Gastroesophageal sphincter (tissue), 4 donors: ENCODE data around the gene CHAC1. TPM values are rescaled to one million over a fixed set of nuclear protein-coding genes. Genes with fewer than 3 reads are reported as not detected.

ENCODE experiments used
- ATAC-seq: fragments of 150-250 bp; one replicate; pipeline ENCODE4 v1.9.1; 2016; ENCODE audit warnings: mild to moderate bottlenecking, moderate library complexity
- H3K27ac ChIP-seq, 4 donors: fragments of 200-600 bp; sonication (generic) in 3 of 4; 1 replicate in 3 of 4; 2 replicates in 1 of 4; pipeline ENCODE4 v1.5.1; 2016 to 2019
- H3K27me3 ChIP-seq: fragments of 200-600 bp; sonication (generic); one replicate; pipeline ENCODE4 v1.5.1; 2019
- H3K36me3 ChIP-seq, 2 donors: fragments of 200-600 bp; sonication (generic); one replicate each; pipeline ENCODE4 v1.5.1; 2019; ENCODE audit warnings: control low read depth in 1 of 2
- H3K4me1 ChIP-seq, 3 donors: fragments of 200-600 bp; sonication (generic); 1 replicate in 2 of 3; 2 replicates in 1 of 3; pipeline ENCODE4 v1.5.1; 2016 to 2019; ENCODE audit warnings: control low read depth in 2 of 3
- H3K4me3 ChIP-seq, 2 donors: fragments of 200-600 bp; sonication (generic); one replicate each; pipeline ENCODE4 v1.5.1; 2019; ENCODE audit warnings: mild to moderate bottlenecking in 1 of 2, moderate library complexity in 1 of 2
- H3K9me3 ChIP-seq, 3 donors: fragments of 200-600 bp; sonication (generic); one replicate each; pipeline ENCODE4 v1.5.1; 2017 to 2019; ENCODE audit warnings: control low read depth in 2 of 3
- CTCF ChIP-seq, 4 experiments: fragments of 200-600 bp in 2 of 4; fragments of 450-650 bp in 2 of 4; sonication (generic) in 1 of 4; IDR thresholded peaks; one replicate each; pipeline ENCODE4 v1.5.1; 2017 to 2019; ENCODE audit warnings: antibody characterized with exemption in 4 of 4, mild to moderate bottlenecking in 2 of 4, moderate library complexity in 2 of 4
- EP300 ChIP-seq: sonication (generic); formaldehyde crosslinking; IDR thresholded peaks from one replicate; pipeline ENCODE4 v1.6.1; 2017; ENCODE audit warnings: antibody characterized with exemption, mild to moderate bottlenecking
- POLR2A ChIP-seq, 2 donors: fragments of 450-650 bp; IDR thresholded peaks; one replicate each; pipeline ENCODE4 v1.6.1; 2017; ENCODE audit warnings: antibody characterized with exemption in 2 of 2, mild to moderate bottlenecking in 2 of 2, moderate library complexity in 1 of 2
- POLR2AphosphoS5 ChIP-seq: sonication (generic); formaldehyde crosslinking; IDR thresholded peaks from one replicate; pipeline ENCODE4 v1.6.1; 2017; ENCODE audit warnings: antibody characterized with exemption
- WGBS, 2 donors: methylation state at CpG; one replicate each; pipeline ENCODE4 v1.1.5; 2018; ENCODE audit warnings: low coverage in 1 of 2; 5-methylcytosine and 5-hydroxymethylcytosine counted together
- total RNA-seq, 4 donors: library from RNA; depleted of rRNA; stranded (reverse); fragments of >200 nt; gene quantifications; one replicate each; pipeline ENCODE4 v1.1.0, GENCODE V29; 2016

The CHAC1 gene
- 1 to 10 TPM in 3 of 4 donors, under 1 TPM in 1; 0.54 to 1.8 (median 1.5) TPM for total RNA-seq

- no CpG with 5 or more reads among the region's 72 CpGs for WGBS, 2 donors
- H3K4me3 ChIP-seq: peak within 1 kb of the TSS; percentile 62 to 68
- TF ChIP-seq EP300 (no peak), POLR2AphosphoS5 (peak; percentile 57), CTCF (IDR thresholded peaks at IDR 0.05) (peak in 2 of 4 experiments; percentile 6 to 17), POLR2A (IDR thresholded peaks at IDR 0.05) (peak; percentile 23 to 46)
- peaks cover 0 to 44% (median 6%) of the 10 kb centered on the region in 3 donors for H3K4me1 ChIP-seq
- no peaks in the 10 kb centered on the region for H3K9me3 ChIP-seq
- no peaks in the 10 kb centered on the region for H3K27me3 ChIP-seq
- H3K36me3 ChIP-seq: no peaks in the 10 kb centered on the region
- ATAC-seq: peak; percentile 95
- H3K27ac ChIP-seq: peak within 1 kb of the TSS; percentile 47 to 87 (median 86)
Measured at GRCh38 chr15:40952901-40953712, at the start of gene CHAC1. Gene CHAC1, plus strand, starts transcription at chr15:40953471. Its CDS starts 113 bp downstream, at chr15:40953584.

- Histone ChIP-seq H3K4me3 (no peak overlapping the region), H3K27ac (peak overlapping the region in 3 of 4 donors; percentile 12 to 91 (median 18)), H3K27me3 (no peaks in the 10 kb centered on the region), H3K36me3 (peaks cover 0 to 41% of the 10 kb centered on the region in 2 donors), H3K9me3 (no peaks in the 10 kb centered on the region), H3K4me1 (peaks cover 0 to 81% (median 21%) of the 10 kb centered on the region in 3 donors)
- 54 to 58% methylated on average over 3 to 7 of the region's 7 CpGs for WGBS, 2 donors
- no peak for ATAC-seq
- no peak for TF ChIP-seq CTCF (IDR thresholded peaks at IDR 0.05)
- no peak for TF ChIP-seq EP300
- no peak for TF ChIP-seq POLR2A (IDR thresholded peaks at IDR 0.05)
- TF ChIP-seq POLR2AphosphoS5: no peak
Measured at GRCh38 chr15:40904552-40905201, 48.6 kb upstream of the CHAC1 start.

GRCh38 chr15:40906091-40906990 lies 46.9 kb upstream of the CHAC1 start:
- TF ChIP-seq POLR2AphosphoS5 (peak; percentile 80), CTCF (IDR thresholded peaks at IDR 0.05) (peak in 3 of 4 experiments; percentile 61 to 90 (median 70)), EP300 (no peak), POLR2A (IDR thresholded peaks at IDR 0.05) (no peak)
- peak; percentile 86 for ATAC-seq
- H3K4me1 ChIP-seq: peaks cover 0 to 65% (median 21%) of the 10 kb centered on the region in 3 donors

GRCh38 chr15:40906991-40907802 lies 46.1 kb upstream of the CHAC1 start:
- 24 to 29% methylated on average over 6 of the region's 22 CpGs for WGBS, 2 donors
- peak overlapping the region; percentile 18 to 52 for H3K4me3 ChIP-seq
- no peak for TF ChIP-seq EP300

More at GRCh38 chr15:40906091-40906990, 46.9 kb upstream of the CHAC1 start:
- Histone ChIP-seq H3K27ac (peak overlapping the region; percentile 8 to 91 (median 86)), H3K4me3 (peak overlapping the region; percentile 18 to 52), H3K36me3 (peaks cover 0 to 24% of the 10 kb centered on the region in 2 donors), H3K9me3 (no peaks in the 10 kb centered on the region), H3K27me3 (no peaks in the 10 kb centered on the region)
- 0% methylated on average over 4 to 5 of the region's 36 CpGs for WGBS, 2 donors

More at GRCh38 chr15:40906991-40907802, 46.1 kb upstream of the CHAC1 start:
- Histone ChIP-seq H3K9me3 (no peaks in the 10 kb centered on the region), H3K27me3 (no peaks in the 10 kb centered on the region), H3K4me1 (peaks cover 0 to 57% (median 21%) of the 10 kb centered on the region in 3 donors), H3K27ac (peak overlapping the region; percentile 8 to 91 (median 86)), H3K36me3 (peaks cover 0 to 18% of the 10 kb centered on the region in 2 donors)
- ATAC-seq: peak; percentile 20
